Measurements from ENCODE around the gene TMEM88. TPM values are rescaled to one million over a fixed set of nuclear protein-coding genes. Genes with fewer than 3 reads are reported as not detected.
A peak's percentile ranks its signal among the peaks of the same experiment; 100 is the strongest.

Gene TMEM88
- total and polyA plus RNA-seq, 2 of the 13 experiments (the other 11 are each of a cell fraction or from before 2014, with no cell fraction given), result 0.31 to 0.66 TPM

- FAIRE-seq (no peak), DNase-seq (ENCODE audit: low spot score) (no peak), ATAC-seq (no peak)
- H3K36me3 ChIP-seq (replicated peaks in 1 of 2; ENCODE audit: control insufficient read depth in 1 of 2, insufficient read depth in 2 of 2, low read length in 2 of 2), result 0 out of 5 replicates have a peak, but pooled peaks cover 0 to 5% of the 10 kb centered on the region in 2 experiments
- peak overlapping the region; percentile 64 for H3K27ac ChIP-seq (ENCODE audit: extremely low read length, insufficient read depth, low read length)
- H3K4me1 ChIP-seq (ENCODE audit: insufficient read depth, low read length), result peaks cover 40% of the 10 kb centered on the region
- no peak overlapping the region for H2AFZ ChIP-seq (ENCODE audit: low read length)
- TF ChIP-seq POLR2AphosphoS5 (IDR thresholded peaks at IDR 0.05; ENCODE audit: low read depth, low read length), result no peak
- TF ChIP-seq RFX3 (CRISPR knock-in tag; IDR thresholded peaks at IDR 0.05), result 0 out of 2 replicates have a peak, but pooled peaks have one; percentile 35
- TF ChIP-seq RFX1 (IDR thresholded peaks at IDR 0.05), result peak; percentile 24; the same call in 1 of the 2 replicates
- TF ChIP-seq ZNF350 (CRISPR knock-in tag; IDR thresholded peaks at IDR 0.05; ENCODE audit: borderline replicate concordance, low read depth), result 0 out of 2 replicates have a peak, but pooled peaks have one; percentile 6
- peak; percentile 55; the same call in 1 of the 2 replicates for TF ChIP-seq ZNF770 (CRISPR knock-in tag; IDR thresholded peaks at IDR 0.05)
- TF ChIP-seq MYPOP (CRISPR knock-in tag; IDR thresholded peaks at IDR 0.05), result 0 out of 2 replicates have a peak, but pooled peaks have one; percentile 32
- TF ChIP-seq RBFOX2 (IDR thresholded peaks at IDR 0.05; ENCODE audit: low read depth, low read length), result peak; percentile 54
- no peak for TF ChIP-seq ZBTB25 (CRISPR knock-in tag; IDR thresholded peaks at IDR 0.05)
- TF ChIP-seq MIER3 (CRISPR knock-in tag; IDR thresholded peaks at IDR 0.05; ENCODE audit: borderline replicate concordance), result no peak
- TF ChIP-seq FOXC1 (CRISPR knock-in tag; IDR thresholded peaks at IDR 0.05; ENCODE audit: borderline replicate concordance), result 0 out of 2 replicates have a peak, but pooled peaks have one; percentile 9
- TF ChIP-seq ZFY (CRISPR knock-in tag; IDR thresholded peaks at IDR 0.05), result peak; percentile 4; the same call in 1 of the 2 replicates
- TF ChIP-seq SRY (CRISPR knock-in tag; IDR thresholded peaks at IDR 0.05), result peak; percentile 50; the same call in 1 of the 2 replicates
- BruUV-seq (replicated peaks), result no TSS peak
- ChIA-PET CTCF (ENCODE audit: low intra/inter-chr PET ratio, low total read pairs) (no interaction called here), POLR2A (interaction anchor here (1.1 to 8.1 kb wide), 2 partner anchors 17 to 353 kb away, joined by 3 to 104 read pairs; partner anchors contain the start of genes CYB5D1, NAA38 and TMEM88)
- in situ Hi-C loops (cut with HindIII; ENCODE audit: extremely low pct_ligation_motif_present, low pct_unique_long_range_greater_than_20kb), result no loop called here
- peaks cover 0 to 3% of the 10 kb centered on the region in 2 experiments; a peak in 1 of 5 replicates for H3K27me3 ChIP-seq (ENCODE audit: control insufficient read depth in 1 of 2, insufficient read depth in 2 of 2, low read length in 2 of 2)
- peaks cover 46% of the 10 kb centered on the region for H3K79me2 ChIP-seq (ENCODE audit: insufficient read depth, low read length)
- H3K9ac ChIP-seq (ENCODE audit: insufficient read depth, low read depth, low read length), result peak overlapping the region; percentile 67
- H4K20me1 ChIP-seq (ENCODE audit: insufficient read depth, low read length), result peaks cover 12% of the 10 kb centered on the region; the same call in 1 of the 2 replicates
- 49% methylated on average over 2 of the region's 6 CpGs for WGBS (ENCODE audit: low lambda C conversion rate)
- intact Hi-C loops (cut with micrococcal nuclease; ENCODE audit: unreplicated experiment), result no loop called here
- no peaks in the 10 kb centered on the region for H3K9me3 ChIP-seq (ENCODE audit: low read length)
- peak overlapping the region; percentile 90 for H3K4me2 ChIP-seq (ENCODE audit: low read depth, low read length)
- peak overlapping the region in 2 of 3 experiments; percentile 43 to 59; a peak in 2 of 6 replicates for H3K4me3 ChIP-seq (replicated peaks in 1 of 3; ENCODE audit: insufficient read depth in 1 of 3, low read depth in 2 of 3, low read length in 3 of 3)
These were observed 15.5 kb upstream of the TMEM88 start for GRCh38 chr17:7839190-7839875.

All from HepG2 (cell line).